Body of pancreas (tissue), 4 donors: Measurements from ENCODE around the gene NEB.

Experiments used
- POLR2A ChIP-seq, 3 donors: fragments of 450-650 bp; IDR thresholded peaks; one replicate each; pipeline ENCODE4 v1.6.1; 2016; ENCODE audit warnings: antibody characterized with exemption in 3 of 3, mild to moderate bottlenecking in 2 of 3
- TF ChIP-seq, protein P1 (sequence below), 7 experiments: fragments of 450-650 bp in 4 of 7; fragments of 200-600 bp in 3 of 7; sonication (generic) in 3 of 7; IDR thresholded peaks; one replicate each; pipeline ENCODE4 v1.5.1; 2016 to 2019; ENCODE audit warnings: antibody characterized with exemption in 7 of 7

DNA sequence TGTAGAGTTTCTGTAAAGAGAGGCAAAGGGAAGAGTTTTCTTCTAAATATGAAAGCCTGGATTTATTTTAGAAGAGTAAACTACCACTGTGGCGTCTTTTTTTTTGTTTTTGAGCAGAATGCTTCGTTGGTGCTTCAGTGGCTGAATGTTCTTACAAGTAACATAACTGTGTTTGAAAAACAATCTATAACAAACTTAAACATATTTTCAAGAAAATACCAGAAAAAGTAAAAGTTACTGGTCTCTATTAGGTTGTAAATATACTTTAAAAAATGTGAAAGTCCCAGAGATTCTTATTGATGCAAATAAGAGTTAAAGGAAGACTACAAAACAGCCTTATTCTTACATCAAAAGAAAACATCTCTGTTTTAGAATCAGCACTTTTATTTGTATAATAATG is 76.2 kb downstream of the NEB start:
- TF ChIP-seq, protein P1, sequence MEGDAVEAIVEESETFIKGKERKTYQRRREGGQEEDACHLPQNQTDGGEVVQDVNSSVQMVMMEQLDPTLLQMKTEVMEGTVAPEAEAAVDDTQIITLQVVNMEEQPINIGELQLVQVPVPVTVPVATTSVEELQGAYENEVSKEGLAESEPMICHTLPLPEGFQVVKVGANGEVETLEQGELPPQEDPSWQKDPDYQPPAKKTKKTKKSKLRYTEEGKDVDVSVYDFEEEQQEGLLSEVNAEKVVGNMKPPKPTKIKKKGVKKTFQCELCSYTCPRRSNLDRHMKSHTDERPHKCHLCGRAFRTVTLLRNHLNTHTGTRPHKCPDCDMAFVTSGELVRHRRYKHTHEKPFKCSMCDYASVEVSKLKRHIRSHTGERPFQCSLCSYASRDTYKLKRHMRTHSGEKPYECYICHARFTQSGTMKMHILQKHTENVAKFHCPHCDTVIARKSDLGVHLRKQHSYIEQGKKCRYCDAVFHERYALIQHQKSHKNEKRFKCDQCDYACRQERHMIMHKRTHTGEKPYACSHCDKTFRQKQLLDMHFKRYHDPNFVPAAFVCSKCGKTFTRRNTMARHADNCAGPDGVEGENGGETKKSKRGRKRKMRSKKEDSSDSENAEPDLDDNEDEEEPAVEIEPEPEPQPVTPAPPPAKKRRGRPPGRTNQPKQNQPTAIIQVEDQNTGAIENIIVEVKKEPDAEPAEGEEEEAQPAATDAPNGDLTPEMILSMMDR (IDR thresholded peaks at IDR 0.05), result no peak
- TF ChIP-seq POLR2A (IDR thresholded peaks at IDR 0.05), result no peak
